Vagina (tissue), 2 donors: ENCODE results near the gene DMAC2.

ENCODE experiments used
- CTCF ChIP-seq, 3 experiments: fragments of 450-650 bp in 2 of 3; fragments of 200-600 bp in 1 of 3; sonication (generic) in 1 of 3; IDR thresholded peaks; one replicate each; pipeline ENCODE4 v1.5.1; 2017 to 2019; ENCODE audit warnings: antibody characterized with exemption in 3 of 3, mild to moderate bottlenecking in 2 of 3, moderate library complexity in 2 of 3
- POLR2A ChIP-seq, 2 donors: fragments of 450-650 bp; IDR thresholded peaks; one replicate each; pipeline ENCODE4 v1.6.1; 2017; ENCODE audit warnings: antibody characterized with exemption in 2 of 2, mild to moderate bottlenecking in 2 of 2, moderate library complexity in 2 of 2

- TF ChIP-seq CTCF (IDR thresholded peaks at IDR 0.05) (no peak), POLR2A (IDR thresholded peaks at IDR 0.05) (no peak)
Measured at GRCh38 chr19:41409288-41409687, 30.4 kb downstream of the DMAC2 start.
